ENCODE data around the gene MST1.

DNA sequence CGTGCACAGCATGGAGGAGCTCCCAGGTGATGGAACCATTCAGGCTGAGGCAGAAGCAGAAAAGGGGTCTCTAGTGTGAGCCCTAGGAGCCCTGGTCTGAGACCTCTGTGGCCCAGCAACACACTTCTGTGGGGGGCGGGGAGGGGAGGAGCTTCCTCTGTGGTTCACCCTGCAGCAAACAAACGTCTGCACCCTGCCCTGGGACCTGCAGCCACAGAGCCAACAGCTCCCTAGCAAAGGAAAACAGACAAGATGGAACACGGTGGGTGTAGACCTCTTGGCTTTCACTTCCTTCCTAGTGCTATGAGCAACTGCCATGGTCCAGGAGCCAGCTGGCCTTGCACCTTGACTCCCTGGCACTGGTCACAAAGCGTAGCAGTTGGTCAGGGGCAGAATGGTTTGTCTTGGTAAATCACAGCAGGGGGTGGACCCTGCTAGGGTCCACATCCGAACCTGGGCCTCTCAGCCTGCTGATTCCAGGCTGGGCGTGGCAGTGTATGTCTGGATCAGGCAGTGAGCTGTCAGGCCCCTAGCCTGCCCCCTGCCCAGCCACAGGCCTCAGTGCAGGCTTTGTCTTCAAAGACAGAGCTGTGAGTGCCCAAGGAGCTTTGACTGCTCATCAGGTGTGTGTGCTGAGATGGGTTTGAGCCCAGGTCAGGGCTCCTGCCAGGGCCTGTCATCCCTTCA lies 23.5 kb upstream of the MST1 start:
- TF ChIP-seq, protein P1, sequence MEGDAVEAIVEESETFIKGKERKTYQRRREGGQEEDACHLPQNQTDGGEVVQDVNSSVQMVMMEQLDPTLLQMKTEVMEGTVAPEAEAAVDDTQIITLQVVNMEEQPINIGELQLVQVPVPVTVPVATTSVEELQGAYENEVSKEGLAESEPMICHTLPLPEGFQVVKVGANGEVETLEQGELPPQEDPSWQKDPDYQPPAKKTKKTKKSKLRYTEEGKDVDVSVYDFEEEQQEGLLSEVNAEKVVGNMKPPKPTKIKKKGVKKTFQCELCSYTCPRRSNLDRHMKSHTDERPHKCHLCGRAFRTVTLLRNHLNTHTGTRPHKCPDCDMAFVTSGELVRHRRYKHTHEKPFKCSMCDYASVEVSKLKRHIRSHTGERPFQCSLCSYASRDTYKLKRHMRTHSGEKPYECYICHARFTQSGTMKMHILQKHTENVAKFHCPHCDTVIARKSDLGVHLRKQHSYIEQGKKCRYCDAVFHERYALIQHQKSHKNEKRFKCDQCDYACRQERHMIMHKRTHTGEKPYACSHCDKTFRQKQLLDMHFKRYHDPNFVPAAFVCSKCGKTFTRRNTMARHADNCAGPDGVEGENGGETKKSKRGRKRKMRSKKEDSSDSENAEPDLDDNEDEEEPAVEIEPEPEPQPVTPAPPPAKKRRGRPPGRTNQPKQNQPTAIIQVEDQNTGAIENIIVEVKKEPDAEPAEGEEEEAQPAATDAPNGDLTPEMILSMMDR (IDR thresholded peaks at IDR 0.05; ENCODE audit: low read depth, low read length): no peak
- no peak for TF ChIP-seq EZH2phosphoT487 (IDR thresholded peaks at IDR 0.05; ENCODE audit: low read depth)
